ENCODE data around the gene KCNT1. TPM values are rescaled to one million over a fixed set of nuclear protein-coding genes. Genes with fewer than 3 reads are reported as not detected.

KCNT1 gene
- total RNA-seq, 2 experiments from 2014 or later = 0.08 TPM; not detected in 1

DNA sequence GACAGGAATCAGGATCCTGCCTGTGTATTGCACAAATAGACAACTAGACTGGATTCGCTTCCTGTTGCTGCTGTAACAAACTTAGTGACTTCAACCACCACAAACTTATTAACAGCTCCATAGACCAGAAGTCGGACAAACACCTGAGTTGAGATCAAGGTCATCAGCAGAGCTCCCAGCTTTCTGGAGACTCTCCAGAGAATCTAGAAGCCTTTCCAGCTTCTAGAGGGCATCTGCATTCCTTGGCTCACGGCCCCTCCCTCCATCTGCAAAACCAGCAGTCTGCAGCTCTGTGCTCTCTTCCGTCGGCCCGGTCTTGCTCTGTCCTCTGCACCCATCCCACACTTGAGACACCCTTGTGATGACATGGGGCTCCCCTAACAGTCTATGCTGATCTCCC lies 99.1 kb downstream of the KCNT1 start:
- no peaks in the 10 kb centered on the region for H3K36me3 Mint-ChIP-seq (ENCODE audit: low read depth)
- no peak overlapping the region for H3K4me3 Mint-ChIP-seq
- H3K4me1 Mint-ChIP-seq = peaks cover 6% of the 10 kb centered on the region
- no peak overlapping the region for H3K27ac Mint-ChIP-seq
- DNase-seq = no peak
- H3K27me3 Mint-ChIP-seq = no peaks in the 10 kb centered on the region
- H3K9me3 Mint-ChIP-seq = no peaks in the 10 kb centered on the region
- ChIA-PET CTCF (interaction anchor here (0.6 kb wide), 1 partner anchor 366 kb away, joined by 4 read pairs; no protein-coding TSS in a partner anchor), POLR2A (no interaction called here)

DNA sequence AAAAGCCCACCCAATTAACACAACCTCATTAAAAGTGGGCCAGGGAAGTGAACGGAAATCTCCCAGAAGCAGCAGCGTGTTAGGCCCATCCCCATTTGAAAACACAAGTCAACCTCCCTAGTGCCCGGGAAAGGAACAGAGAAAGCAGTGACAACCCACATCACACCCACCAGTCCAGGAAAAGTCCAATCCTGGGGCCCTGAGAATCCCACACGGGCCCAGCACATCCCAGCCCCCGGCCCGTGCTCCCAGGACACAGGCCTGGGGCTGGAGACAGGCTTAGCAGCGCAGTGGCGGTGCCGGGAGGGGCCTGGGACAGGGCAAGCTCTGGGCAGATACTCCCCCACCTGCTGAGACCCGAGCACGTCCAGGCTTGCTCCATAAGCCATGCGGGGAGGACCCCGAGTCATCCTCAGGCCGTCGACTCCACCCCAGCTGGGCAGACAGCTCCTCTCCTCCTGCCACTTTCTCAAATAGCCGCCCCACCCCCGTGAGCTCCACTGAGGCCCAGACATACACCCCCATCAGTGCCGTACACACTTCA lies 101.0 kb downstream of the KCNT1 start:
- no peak overlapping the region for H3K4me3 Mint-ChIP-seq
- H3K36me3 Mint-ChIP-seq (ENCODE audit: low read depth) = no peaks in the 10 kb centered on the region
- ChIA-PET CTCF (no interaction called here), POLR2A (interaction anchor here (0.6 kb wide), 2 partner anchors 17 to 87 kb away, joined by 3 to 4 read pairs; no protein-coding TSS in a partner anchor)
- H3K27ac Mint-ChIP-seq = no peak overlapping the region
- DNase-seq = no peak
- H3K9me3 Mint-ChIP-seq = no peaks in the 10 kb centered on the region
- H3K27me3 Mint-ChIP-seq = no peaks in the 10 kb centered on the region
- H3K4me1 Mint-ChIP-seq = peaks cover 6% of the 10 kb centered on the region

DNA sequence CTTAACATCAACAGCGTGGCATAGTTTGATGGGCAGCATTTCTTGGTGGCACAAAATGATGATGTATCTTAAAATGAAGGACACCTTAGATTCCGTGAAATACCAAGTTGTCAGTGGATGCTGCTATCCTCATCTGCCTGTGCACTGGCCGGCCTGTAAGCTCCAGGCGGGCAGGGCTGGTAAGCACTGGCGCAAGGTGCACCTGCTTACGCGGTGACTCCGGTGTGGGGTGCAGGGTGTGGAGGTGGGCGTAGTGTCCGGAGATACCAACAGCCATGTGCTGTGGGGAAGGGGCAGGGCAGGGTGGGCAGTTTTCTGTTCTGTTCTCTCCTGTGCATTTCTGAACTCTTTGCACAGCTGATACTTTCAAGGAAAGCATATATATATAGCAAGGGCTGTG lies 101.5 kb downstream of the KCNT1 start:
- H3K27me3 Mint-ChIP-seq = no peaks in the 10 kb centered on the region
- peaks cover 6% of the 10 kb centered on the region for H3K4me1 Mint-ChIP-seq
- DNase-seq = no peak
- H3K36me3 Mint-ChIP-seq (ENCODE audit: low read depth) = no peaks in the 10 kb centered on the region
- no peaks in the 10 kb centered on the region for H3K9me3 Mint-ChIP-seq
- no peak overlapping the region for H3K4me3 Mint-ChIP-seq
- H3K27ac Mint-ChIP-seq = no peak overlapping the region
- CTCF ChIA-PET = no interaction called here
- POLR2A ChIA-PET = interaction anchor here (0.6 kb wide), 1 partner anchor 16 kb away, joined by 3 read pairs; no protein-coding TSS in a partner anchor

DNA sequence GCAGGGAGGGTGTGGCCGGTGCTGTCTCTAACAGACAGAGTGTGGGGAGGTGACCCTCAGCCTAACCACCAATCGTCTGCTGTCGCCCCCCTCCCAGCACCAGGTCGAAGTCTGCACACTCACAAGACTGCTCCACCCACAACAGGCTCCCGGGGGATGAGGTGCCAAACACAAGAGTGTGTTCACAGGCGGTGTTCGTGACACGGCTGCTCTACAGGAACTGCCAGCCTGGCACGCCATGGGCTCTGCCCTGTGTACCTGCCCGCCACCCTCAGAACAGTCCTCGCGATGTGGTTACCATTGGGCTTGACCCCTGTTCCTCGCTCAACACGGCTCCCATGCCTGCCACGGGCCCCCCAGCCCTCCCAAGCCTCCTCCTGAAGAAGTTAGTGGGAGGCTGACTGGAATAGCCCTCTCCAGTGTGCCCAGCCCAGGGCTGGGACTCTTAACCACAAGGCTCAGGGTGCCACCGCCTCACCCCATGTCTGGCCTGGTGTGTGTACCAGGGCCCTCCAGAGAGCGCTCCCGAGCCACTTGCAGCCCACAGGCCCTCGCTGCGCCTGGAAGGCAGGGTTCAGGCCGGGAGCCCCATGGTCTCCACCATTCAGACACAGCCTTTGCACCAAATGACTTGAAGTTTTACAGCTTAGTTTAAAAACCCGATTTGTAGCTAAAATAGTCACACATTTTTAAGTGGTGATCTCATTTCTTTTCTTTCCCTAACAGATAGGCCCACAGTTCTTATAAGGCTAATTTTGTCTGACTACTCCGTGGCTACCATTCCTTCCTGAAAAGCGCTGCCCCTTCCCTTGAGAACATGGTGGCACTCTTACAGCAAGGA lies 102.8 kb downstream of the KCNT1 start:
- ChIA-PET POLR2A (no interaction called here), CTCF (interaction anchor here (1.4 kb wide), 1 partner anchor 201 kb away, joined by 3 read pairs; no protein-coding TSS in a partner anchor)
- no peak overlapping the region for H3K27ac Mint-ChIP-seq
- H3K4me3 Mint-ChIP-seq = no peak overlapping the region
- no peaks in the 10 kb centered on the region for H3K27me3 Mint-ChIP-seq
- no peak for DNase-seq
- peaks cover 6% of the 10 kb centered on the region for H3K4me1 Mint-ChIP-seq
- H3K36me3 Mint-ChIP-seq (ENCODE audit: low read depth) = no peaks in the 10 kb centered on the region
- no peaks in the 10 kb centered on the region for H3K9me3 Mint-ChIP-seq

DNA sequence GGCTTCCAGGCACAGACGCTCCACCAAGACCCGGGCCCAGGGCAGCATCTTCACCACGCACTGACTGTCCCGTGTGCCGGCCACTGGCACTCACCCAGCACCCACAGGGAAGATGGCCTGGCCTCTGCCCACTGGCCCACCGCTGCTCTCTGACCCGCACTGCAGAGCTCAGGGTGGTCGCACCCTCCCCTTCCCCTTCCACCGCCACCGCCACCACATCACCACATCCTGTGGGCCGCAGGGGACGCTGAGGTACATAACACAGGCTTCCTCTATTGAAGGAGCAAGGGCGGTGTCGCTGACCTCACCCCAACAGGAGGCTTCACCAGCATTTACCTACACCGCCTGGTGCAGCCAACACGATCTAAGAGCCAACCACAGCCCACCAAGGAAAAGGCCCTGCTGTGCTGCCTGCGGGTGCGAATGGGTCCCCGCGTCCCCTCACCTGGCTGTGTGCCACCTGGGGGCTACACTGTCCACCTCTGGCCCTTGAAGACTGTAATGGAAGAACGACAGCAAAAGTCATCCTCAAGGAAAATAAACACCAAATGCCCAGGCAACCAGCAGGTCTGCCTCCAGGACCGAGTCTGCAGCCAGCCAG lies 103.5 kb downstream of the KCNT1 start:
- H3K9me3 Mint-ChIP-seq = no peaks in the 10 kb centered on the region
- ChIA-PET POLR2A (no interaction called here), CTCF (interaction anchor here (1.4 kb wide), 1 partner anchor 202 kb away, joined by 3 read pairs; no protein-coding TSS in a partner anchor)
- H3K36me3 Mint-ChIP-seq (ENCODE audit: low read depth) = no peaks in the 10 kb centered on the region
- peaks cover 6% of the 10 kb centered on the region for H3K4me1 Mint-ChIP-seq
- H3K4me3 Mint-ChIP-seq = no peak overlapping the region
- H3K27me3 Mint-ChIP-seq = no peaks in the 10 kb centered on the region
- H3K27ac Mint-ChIP-seq = no peak overlapping the region
- DNase-seq = no peak

DNA sequence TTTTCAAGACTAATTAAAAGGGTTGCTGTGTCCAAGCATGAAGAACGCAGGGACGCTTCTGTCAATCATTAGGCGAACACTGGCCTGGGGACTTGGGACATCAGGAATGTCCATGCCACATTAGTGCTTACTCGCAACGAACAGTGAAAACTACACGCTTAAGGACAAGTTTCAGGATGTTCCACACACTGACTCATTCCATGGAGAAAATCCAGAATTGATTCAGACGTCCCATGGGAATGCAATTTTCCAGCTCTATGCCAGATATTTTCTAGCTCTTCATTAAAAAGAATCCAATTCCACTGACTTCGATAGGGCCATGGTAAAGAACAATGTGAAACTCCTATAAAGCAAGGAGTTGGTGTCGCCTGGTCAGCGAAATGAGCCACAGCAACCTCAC lies 107.2 kb downstream of the KCNT1 start:
- no peak overlapping the region for H3K27ac Mint-ChIP-seq
- ChIA-PET POLR2A (no interaction called here), CTCF (no interaction called here)
- peaks cover 6% of the 10 kb centered on the region for H3K4me1 Mint-ChIP-seq
- H3K4me3 Mint-ChIP-seq = no peak overlapping the region
- H3K36me3 Mint-ChIP-seq (ENCODE audit: low read depth) = peaks cover 4% of the 10 kb centered on the region
- H3K9me3 Mint-ChIP-seq = no peaks in the 10 kb centered on the region
- DNase-seq = no peak
- no peaks in the 10 kb centered on the region for H3K27me3 Mint-ChIP-seq

DNA sequence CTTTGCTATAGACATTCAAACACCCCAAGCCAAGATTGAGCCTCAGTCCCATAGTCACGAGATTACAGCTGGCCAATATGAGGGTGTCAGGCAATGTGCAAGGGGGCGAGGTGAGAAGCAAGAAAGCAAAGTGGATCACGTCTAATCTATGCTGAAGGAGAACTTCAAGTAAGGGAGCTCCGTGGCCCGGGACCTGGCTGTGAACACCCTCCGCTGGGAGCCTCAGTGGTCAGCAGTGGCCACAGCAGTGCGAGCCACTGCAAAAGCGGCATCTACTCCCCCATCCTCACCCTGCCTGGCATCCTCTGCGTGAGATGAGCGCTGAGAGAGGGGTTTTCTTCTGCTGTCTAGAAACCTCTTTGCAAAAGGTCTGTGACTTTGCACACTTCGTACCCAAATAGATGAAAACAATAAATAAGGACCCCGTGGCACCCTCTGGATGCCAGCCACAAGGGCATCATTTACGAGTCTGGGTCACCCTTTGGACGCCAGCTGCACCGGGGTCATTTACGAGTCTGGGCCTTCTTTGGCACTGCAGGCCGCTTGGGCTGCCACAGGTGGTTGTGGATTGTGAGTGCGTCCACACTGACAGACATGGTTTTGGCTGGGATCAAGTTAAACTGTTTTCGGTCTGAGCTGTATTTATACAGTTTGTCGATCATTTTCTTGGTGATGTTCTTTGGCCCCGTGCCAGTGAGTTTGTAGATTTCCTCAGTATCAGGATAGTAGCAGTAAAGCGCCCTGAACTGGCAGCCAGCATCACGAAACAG lies 109.0 kb downstream of the KCNT1 start:
- Mint-ChIP-seq H3K9me3 (no peaks in the 10 kb centered on the region), H3K36me3 (ENCODE audit: low read depth) (peaks cover 6% of the 10 kb centered on the region), H3K4me1 (peaks cover under 1% of the 10 kb centered on the region), H3K27me3 (no peaks in the 10 kb centered on the region), H3K4me3 (no peak overlapping the region), H3K27ac (no peak overlapping the region)
- ChIA-PET CTCF (no interaction called here), POLR2A (no interaction called here)
- DNase-seq = no peak

DNA sequence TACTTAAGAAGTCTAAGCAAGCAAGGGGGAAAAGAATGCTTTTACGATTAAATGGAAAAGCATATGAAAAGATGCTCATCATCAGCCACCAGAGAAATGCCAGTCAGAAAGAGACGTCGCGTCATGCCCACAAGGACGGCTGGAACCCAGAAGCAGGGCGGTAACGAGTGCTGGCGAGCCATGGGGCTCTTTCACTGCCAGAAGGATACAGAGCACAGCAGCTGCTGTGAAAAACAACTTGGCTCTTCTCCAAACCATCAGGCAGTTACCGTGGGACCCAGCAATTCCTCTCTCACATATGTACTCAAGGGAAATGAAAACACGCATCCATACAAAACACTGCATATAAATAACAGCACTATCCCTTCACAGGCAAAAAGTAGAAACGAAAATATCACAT lies 109.8 kb downstream of the KCNT1 start:
- ChIA-PET POLR2A (no interaction called here), CTCF (no interaction called here)
- Mint-ChIP-seq H3K36me3 (ENCODE audit: low read depth) (peaks cover 6% of the 10 kb centered on the region), H3K27me3 (no peaks in the 10 kb centered on the region), H3K4me1 (no peaks in the 10 kb centered on the region), H3K27ac (no peak overlapping the region), H3K9me3 (no peaks in the 10 kb centered on the region), H3K4me3 (no peak overlapping the region)
- DNase-seq = no peak

DNA sequence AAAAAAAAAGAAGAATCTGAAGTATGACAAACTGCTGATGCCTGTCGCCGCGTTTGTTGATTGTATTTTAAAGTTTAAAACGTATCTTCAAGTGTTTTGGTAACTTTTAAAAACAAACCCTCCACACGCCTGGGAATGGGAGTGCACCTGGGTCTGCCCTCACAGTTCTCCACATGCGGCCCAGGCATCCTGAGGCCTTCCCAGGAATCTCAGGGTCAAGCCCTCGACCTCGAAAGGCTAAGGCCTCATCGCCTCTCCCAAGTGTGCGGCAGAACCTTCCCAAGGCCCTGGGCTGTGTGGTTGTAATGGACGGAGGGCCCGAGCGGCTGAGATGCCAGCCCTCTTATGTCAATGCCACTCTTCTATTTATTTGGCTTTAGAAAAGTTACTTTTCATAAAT lies 111.0 kb downstream of the KCNT1 start:
- no peak for DNase-seq
- Mint-ChIP-seq H3K36me3 (ENCODE audit: low read depth) (peaks cover 6% of the 10 kb centered on the region), H3K9me3 (no peaks in the 10 kb centered on the region), H3K4me1 (no peaks in the 10 kb centered on the region), H3K27me3 (no peaks in the 10 kb centered on the region), H3K27ac (no peak overlapping the region), H3K4me3 (no peak overlapping the region)
- POLR2A ChIA-PET = no interaction called here
- CTCF ChIA-PET = no interaction called here

DNA sequence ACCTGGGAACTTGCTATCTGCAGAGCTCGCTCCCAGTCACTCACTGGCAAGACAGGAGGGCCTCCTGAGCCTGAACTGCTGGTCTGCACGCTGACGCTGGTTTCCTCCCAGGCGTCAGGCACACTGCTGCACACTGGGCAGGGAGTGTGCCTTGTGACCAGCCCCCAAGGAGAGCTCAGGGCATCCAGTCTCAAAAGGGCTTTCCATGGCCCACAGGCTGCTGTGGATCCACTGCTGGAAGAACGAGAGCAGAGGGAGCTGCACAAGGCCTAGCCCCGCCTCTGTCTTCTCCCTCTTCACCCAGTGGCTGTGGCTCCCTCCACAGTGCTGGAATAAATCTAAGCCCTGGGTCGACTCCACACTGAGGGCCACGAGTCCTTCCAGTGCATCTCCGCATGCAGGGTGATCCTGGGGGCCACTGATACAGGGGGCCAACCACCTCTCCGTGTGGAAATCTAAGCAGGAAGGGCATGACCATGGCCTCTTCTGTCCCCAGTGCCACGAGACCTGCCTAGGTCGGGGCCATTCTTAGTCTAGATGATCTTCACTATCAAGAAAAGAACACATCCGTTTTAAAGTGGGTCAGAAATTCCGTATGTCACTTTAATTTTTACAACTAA lies 111.8 kb downstream of the KCNT1 start:
- CTCF ChIA-PET = no interaction called here
- DNase-seq = no peak
- no peaks in the 10 kb centered on the region for H3K27me3 Mint-ChIP-seq
- H3K4me3 Mint-ChIP-seq = no peak overlapping the region
- POLR2A ChIA-PET = no interaction called here
- H3K4me1 Mint-ChIP-seq = no peaks in the 10 kb centered on the region
- H3K27ac Mint-ChIP-seq = no peak overlapping the region
- no peaks in the 10 kb centered on the region for H3K9me3 Mint-ChIP-seq
- peaks cover 6% of the 10 kb centered on the region for H3K36me3 Mint-ChIP-seq (ENCODE audit: low read depth)

DNA sequence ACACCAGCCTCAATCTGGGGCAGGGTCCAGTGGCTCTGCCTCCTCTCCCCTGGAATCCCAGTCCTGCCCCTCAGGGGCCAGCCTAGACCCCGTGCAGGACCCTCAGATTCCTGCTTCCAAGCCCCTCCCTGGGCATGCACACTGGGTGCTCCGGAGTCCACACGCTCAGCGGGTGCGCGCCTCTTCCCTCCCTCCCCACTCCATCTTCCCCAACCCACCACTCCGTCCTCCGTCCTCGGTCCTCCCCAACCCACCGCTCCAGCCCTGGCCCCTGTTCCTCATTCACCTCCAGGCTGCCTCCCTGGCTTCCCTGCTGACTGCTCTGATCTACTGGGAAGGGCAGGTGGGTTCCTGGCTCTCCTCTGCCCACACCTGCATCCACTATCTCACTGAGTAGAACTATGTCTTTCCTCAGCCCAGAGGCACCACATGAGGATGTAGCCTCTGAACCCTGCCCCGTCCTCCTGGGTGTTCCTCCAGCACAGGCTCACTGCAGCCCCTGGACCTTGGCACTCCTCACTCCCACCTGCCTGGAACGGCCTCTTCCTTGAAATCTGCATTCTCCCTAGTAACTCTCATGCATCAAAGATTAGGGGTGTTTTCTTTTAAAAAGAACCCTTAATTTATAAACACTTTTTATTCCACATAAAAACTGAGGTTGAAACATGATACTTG lies 112.6 kb downstream of the KCNT1 start:
- Mint-ChIP-seq H3K4me1 (no peaks in the 10 kb centered on the region), H3K27me3 (no peaks in the 10 kb centered on the region), H3K9me3 (no peaks in the 10 kb centered on the region), H3K4me3 (no peak overlapping the region), H3K27ac (no peak overlapping the region), H3K36me3 (ENCODE audit: low read depth) (peaks cover 9% of the 10 kb centered on the region)
- DNase-seq = no peak
- CTCF ChIA-PET = no interaction called here
- POLR2A ChIA-PET = no interaction called here

DNA sequence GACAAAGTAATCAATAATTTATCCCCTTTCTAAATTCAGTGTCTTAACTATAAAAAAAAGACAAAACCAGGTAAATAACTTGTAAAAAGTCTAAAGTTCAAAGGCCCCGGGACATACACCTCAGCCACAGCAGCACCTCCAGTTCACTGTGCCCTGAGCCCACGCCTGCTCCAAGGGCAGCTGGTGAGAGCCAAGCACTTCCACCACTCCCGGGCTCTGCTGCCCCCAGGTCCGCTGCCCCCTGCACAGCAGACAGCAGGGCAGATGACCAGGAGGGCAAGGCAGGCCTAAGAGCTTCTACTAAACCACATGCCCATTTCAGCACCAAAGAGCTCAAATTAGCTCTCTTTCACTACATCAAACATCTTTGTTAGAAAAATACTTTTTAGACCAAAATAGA lies 113.4 kb downstream of the KCNT1 start:
- Mint-ChIP-seq H3K36me3 (ENCODE audit: low read depth) (peaks cover 9% of the 10 kb centered on the region), H3K27me3 (no peaks in the 10 kb centered on the region), H3K4me1 (no peaks in the 10 kb centered on the region), H3K9me3 (no peaks in the 10 kb centered on the region), H3K4me3 (no peak overlapping the region), H3K27ac (no peak overlapping the region)
- CTCF ChIA-PET = no interaction called here
- DNase-seq = no peak
- POLR2A ChIA-PET = no interaction called here

Data from activated CD4-positive, alpha-beta memory T cell treated with anti-CD3 and anti-CD28 coated beads, Interleukin-2, amount 10 ng/mL, durations not matched to agents 7 days and 5 days (primary cell).